Measurements from ENCODE around the gene UBE2H. TPM values are rescaled to one million over a fixed set of nuclear protein-coding genes. Genes with fewer than 3 reads are reported as not detected.

The UBE2H gene
- total and polyA plus RNA-seq, 2 of the 4 experiments (the other 2 are of a cell fraction) = 34.6 to 49.4 TPM

- Histone ChIP-seq H2AK9ac (replicated peaks; ENCODE audit: low read depth, low read length, poor library complexity) (no peak overlapping the region), H3K14ac (replicated peaks; ENCODE audit: low read depth, low read length) (no peak overlapping the region), H2BK5ac (ENCODE audit: low read depth, low read length, poor library complexity, severe bottlenecking) (no peak overlapping the region), H3K27ac (ENCODE audit: insufficient read depth, low read length) (no peak overlapping the region), H3K79me1 (ENCODE audit: low read depth in 1 of 2, low read length in 2 of 2) (peaks cover 55 to 84% of the 10 kb centered on the region in 2 experiments), H3K4me2 (ENCODE audit: low read depth, low read length) (no peak overlapping the region), H4K8ac (ENCODE audit: low read depth in 2 of 2, low read length in 2 of 2) (no peak overlapping the region), H4K20me1 (ENCODE audit: insufficient read depth, low read length) (peaks cover 88% of the 10 kb centered on the region), H2BK20ac (ENCODE audit: low read depth, low read length) (no peak overlapping the region), H4K5ac (ENCODE audit: low read depth, low read length) (no peak overlapping the region), H3K4ac (ENCODE audit: low read depth, low read length) (no peak overlapping the region), H2BK15ac (ENCODE audit: low read depth, low read length) (no peak overlapping the region), H3K23ac (ENCODE audit: low read depth, low read length) (no peak overlapping the region), H3K9me3 (ENCODE audit: control insufficient read depth, insufficient read depth, low read length) (no peaks in the 10 kb centered on the region), H3K27me3 (ENCODE audit: control insufficient read depth, insufficient read depth, low read length) (no peaks in the 10 kb centered on the region), H2AFZ (replicated peaks; ENCODE audit: low read length, poor library complexity) (no peak overlapping the region), H3K4me1 (ENCODE audit: control insufficient read depth, insufficient read depth, low read length) (peaks cover 2% of the 10 kb centered on the region; the same call in 1 of the 2 replicates), H3K18ac (ENCODE audit: low read depth, low read length) (no peak overlapping the region), H4K91ac (ENCODE audit: insufficient read depth, low read depth, low read length) (no peak overlapping the region), H3K9me1 (ENCODE audit: insufficient read depth, low read length) (peaks cover 15% of the 10 kb centered on the region), H3K4me3 (ENCODE audit: insufficient read depth, low read depth, low read length) (no peak overlapping the region), H3K56ac (ENCODE audit: extremely low read depth, insufficient read depth, low read length) (no peak overlapping the region), H3K9ac (ENCODE audit: low read depth, low read length) (no peak overlapping the region), H2AK5ac (ENCODE audit: low read depth, low read length) (no peak overlapping the region), H2BK120ac (ENCODE audit: low read depth, low read length) (no peak overlapping the region), H3K36me3 (ENCODE audit: control insufficient read depth, insufficient read depth, low read length) (peaks cover 11% of the 10 kb centered on the region)
- intact Hi-C loops (cut with micrococcal nuclease) (loop anchor here (5.0 kb wide), 1 partner anchor 38 kb away; no protein-coding TSS in a partner anchor), dilution Hi-C loops (cut with HindIII; ENCODE audit: low sequenced_read_pairs, unreplicated experiment) (no loop called here), in situ Hi-C loops (cut with MboI; ENCODE audit: low sequenced_read_pairs) (no loop called here)
- no TSS peak for BruUV-seq (replicated peaks)
- no peak for TF ChIP-seq RCOR1 (IDR thresholded peaks at IDR 0.05; ENCODE audit: insufficient replicate concordance, low read length)
- TF ChIP-seq, protein P1, sequence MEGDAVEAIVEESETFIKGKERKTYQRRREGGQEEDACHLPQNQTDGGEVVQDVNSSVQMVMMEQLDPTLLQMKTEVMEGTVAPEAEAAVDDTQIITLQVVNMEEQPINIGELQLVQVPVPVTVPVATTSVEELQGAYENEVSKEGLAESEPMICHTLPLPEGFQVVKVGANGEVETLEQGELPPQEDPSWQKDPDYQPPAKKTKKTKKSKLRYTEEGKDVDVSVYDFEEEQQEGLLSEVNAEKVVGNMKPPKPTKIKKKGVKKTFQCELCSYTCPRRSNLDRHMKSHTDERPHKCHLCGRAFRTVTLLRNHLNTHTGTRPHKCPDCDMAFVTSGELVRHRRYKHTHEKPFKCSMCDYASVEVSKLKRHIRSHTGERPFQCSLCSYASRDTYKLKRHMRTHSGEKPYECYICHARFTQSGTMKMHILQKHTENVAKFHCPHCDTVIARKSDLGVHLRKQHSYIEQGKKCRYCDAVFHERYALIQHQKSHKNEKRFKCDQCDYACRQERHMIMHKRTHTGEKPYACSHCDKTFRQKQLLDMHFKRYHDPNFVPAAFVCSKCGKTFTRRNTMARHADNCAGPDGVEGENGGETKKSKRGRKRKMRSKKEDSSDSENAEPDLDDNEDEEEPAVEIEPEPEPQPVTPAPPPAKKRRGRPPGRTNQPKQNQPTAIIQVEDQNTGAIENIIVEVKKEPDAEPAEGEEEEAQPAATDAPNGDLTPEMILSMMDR (conservative IDR thresholded peaks at IDR 0.05; ENCODE audit: low read depth, low read length) = no peak
- no peak for TF ChIP-seq CEBPB (IDR thresholded peaks at IDR 0.05; ENCODE audit: low read depth, low read length)
- no peak for TF ChIP-seq RAD21 (IDR thresholded peaks at IDR 0.05; ENCODE audit: low read length)
- no peak for TF ChIP-seq CHD1 (IDR thresholded peaks at IDR 0.05; ENCODE audit: low read depth, low read length)
- TF ChIP-seq NFE2L2 (IDR thresholded peaks at IDR 0.05; ENCODE audit: low read depth, low read length) = no peak
- TF ChIP-seq FOS (IDR thresholded peaks at IDR 0.05; ENCODE audit: low read depth, low read length) = no peak
- TF ChIP-seq MAFK (IDR thresholded peaks at IDR 0.05; ENCODE audit: low read depth, low read length) = no peak
- TF ChIP-seq MXI1 (IDR thresholded peaks at IDR 0.05; ENCODE audit: borderline replicate concordance, low read depth, low read length) = no peak
- no peak for TF ChIP-seq SMC3 (IDR thresholded peaks at IDR 0.05; ENCODE audit: low read depth, low read length)
- no peak for TF ChIP-seq BHLHE40 (IDR thresholded peaks at IDR 0.05; ENCODE audit: low read depth, low read length)
- TF ChIP-seq MAZ (IDR thresholded peaks at IDR 0.05; ENCODE audit: borderline replicate concordance, low read depth, low read length) = no peak
- TF ChIP-seq RFX5 (IDR thresholded peaks at IDR 0.05; ENCODE audit: low read depth, low read length) = no peak
- CTCF ChIA-PET = no interaction called here
- no CpG with 5 or more reads among the region's 4 CpGs for WGBS, 2 experiments (ENCODE audit: extremely low coverage in 2 of 2, insufficient read length in 1 of 2)
- ATAC-seq (ENCODE audit: low read depth) = no peak
- POLR2A ChIA-PET (ENCODE audit: unreplicated experiment) = no interaction called here
- DNase-seq = no peak
These were observed 43.1 kb downstream of the UBE2H start for GRCh38 chr7:129909669-129910068.

Data from IMR-90 (cell line).